ENCODE data around the gene STK25. TPM values are rescaled to one million over a fixed set of nuclear protein-coding genes. Genes with fewer than 3 reads are reported as not detected.

STK25 gene
- 196 and 218 TPM in 2 replicates for total RNA-seq

DNA sequence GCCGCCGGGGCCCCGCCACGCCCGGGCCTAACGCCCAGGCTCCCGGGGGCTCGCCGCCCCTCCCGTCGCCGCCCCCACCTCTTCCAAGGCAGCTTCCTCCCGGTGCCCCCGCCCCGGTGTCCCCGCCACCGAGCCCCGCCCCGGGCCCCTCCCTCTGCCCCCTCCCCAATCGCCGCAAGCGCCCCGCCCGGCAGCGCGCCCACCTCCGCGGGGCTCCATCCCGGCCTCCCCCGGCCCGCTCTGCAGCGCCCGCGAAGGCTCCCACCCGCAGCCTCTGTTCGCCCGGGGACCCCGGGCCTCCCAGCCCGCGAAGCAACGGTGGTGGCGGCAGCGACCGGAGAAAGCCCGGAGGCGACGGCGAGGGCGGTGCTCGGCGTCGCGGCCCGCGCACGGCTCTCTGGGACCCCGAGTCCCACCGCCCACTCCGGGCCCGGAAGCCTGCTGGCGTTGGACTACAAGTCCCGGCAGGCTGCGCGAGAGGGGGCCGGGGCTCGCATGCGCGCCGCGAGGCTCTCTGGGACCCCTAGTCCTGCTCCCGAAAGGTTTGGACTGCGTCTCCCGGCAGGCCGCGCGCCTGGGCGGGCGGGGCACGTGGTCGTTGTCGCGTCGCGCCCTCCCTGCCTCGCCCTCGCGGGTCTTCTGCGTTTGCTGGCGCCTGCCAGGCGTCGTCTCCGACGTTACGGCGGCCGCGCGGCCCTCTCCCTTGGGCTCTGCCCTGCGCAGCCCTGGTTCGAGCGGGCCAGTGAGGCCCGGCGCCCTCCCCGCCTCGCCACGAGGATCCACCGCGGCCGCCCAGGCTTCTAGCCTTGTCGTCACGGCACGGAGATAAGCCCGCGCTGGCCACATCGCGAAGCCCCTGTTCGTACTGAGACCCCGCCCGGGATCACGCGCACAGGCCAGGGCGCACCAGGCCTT is at the start of gene STK25:
Gene STK25, minus strand, starts transcription at position 345 of the 915 bp plus-strand sequence. CDS start 549 bp downstream, outside the sequence.
- DNase-seq (ENCODE audit: low read depth) (peak; percentile 90), FAIRE-seq (no peak)
- peaks cover 5% of the 10 kb centered on the region for H3K36me3 ChIP-seq (ENCODE audit: control insufficient read depth, insufficient read depth, low read length)
- TF ChIP-seq, protein P1, sequence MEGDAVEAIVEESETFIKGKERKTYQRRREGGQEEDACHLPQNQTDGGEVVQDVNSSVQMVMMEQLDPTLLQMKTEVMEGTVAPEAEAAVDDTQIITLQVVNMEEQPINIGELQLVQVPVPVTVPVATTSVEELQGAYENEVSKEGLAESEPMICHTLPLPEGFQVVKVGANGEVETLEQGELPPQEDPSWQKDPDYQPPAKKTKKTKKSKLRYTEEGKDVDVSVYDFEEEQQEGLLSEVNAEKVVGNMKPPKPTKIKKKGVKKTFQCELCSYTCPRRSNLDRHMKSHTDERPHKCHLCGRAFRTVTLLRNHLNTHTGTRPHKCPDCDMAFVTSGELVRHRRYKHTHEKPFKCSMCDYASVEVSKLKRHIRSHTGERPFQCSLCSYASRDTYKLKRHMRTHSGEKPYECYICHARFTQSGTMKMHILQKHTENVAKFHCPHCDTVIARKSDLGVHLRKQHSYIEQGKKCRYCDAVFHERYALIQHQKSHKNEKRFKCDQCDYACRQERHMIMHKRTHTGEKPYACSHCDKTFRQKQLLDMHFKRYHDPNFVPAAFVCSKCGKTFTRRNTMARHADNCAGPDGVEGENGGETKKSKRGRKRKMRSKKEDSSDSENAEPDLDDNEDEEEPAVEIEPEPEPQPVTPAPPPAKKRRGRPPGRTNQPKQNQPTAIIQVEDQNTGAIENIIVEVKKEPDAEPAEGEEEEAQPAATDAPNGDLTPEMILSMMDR (IDR thresholded peaks at IDR 0.05; ENCODE audit: insufficient read depth, low read length, severe bottlenecking), result no peak
- H3K4me3 ChIP-seq (ENCODE audit: low read depth, low read length), result peak within 1 kb of the TSS; percentile 78
- no peaks in the 10 kb centered on the region for H3K27me3 ChIP-seq (ENCODE audit: control insufficient read depth, insufficient read depth, low read length)

DNA sequence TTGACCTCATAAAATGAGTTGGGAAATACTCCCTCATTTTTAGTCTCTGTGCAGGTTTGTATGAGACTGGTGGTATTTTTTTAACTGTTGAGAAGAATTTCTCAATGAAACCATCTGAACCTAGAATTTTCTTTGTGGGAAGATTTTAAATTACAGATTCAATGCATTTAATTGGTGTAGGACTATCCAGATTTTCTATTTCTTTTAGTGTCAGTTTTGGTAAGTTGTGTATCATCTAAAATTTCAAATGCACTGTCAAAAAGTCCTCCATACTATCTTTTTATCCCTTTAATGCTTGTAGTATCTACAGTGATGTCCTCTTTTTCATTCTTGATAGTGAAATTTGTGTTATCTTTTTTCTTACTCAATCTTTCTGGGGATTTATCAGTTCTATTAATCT is 48.4 kb upstream of the STK25 start:
- TF ChIP-seq, protein P1 (IDR thresholded peaks at IDR 0.05; ENCODE audit: insufficient read depth, low read length, severe bottlenecking), result no peak
- Histone ChIP-seq H3K36me3 (ENCODE audit: control insufficient read depth, insufficient read depth, low read length) (no peaks in the 10 kb centered on the region), H3K27me3 (ENCODE audit: control insufficient read depth, insufficient read depth, low read length) (no peaks in the 10 kb centered on the region), H3K4me3 (ENCODE audit: low read depth, low read length) (no peak overlapping the region)
- no peak for DNase-seq (ENCODE audit: low read depth)
- no peak for FAIRE-seq

GRCh38 chr2:241555711-241556110 is 47.3 kb upstream of the STK25 start:
- FAIRE-seq, result no peak
- peak; percentile 88 for DNase-seq (ENCODE audit: low read depth)

DNA sequence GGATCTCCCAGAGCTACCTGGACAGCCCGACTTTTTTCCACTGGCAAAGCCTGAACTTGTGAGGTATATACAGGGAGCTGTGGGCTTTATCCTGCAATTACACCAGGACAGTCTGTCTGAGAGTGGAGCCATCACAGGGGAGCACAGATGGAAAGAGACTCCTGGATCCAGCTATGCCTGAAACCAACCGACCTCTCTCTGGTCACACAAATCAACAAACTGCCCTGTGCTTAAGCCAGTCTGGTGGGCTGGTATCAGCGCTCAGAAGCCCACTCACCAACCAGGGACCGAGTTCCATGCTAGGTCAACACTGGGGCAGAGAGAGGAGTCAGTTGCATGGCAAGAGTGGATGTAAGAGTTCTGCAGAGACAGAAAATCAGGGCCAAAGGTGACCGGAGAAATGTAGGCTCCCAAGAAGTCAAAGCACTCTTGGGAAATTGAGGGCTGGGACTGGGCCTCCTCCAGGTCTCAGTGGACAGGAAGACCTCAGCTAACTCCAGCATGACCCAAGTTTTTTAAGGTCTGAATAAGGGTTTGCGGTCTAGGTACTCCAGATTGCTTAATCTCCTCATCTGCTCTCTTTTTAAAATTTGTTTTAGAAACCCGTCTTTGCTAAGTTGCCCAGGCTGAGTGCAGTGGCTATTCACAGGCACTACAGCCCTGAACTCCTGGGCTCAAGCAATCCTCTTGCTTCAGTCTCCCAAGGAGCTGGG is 46.4 kb upstream of the STK25 start:
- no peak for DNase-seq (ENCODE audit: low read depth)
- H3K36me3 ChIP-seq (ENCODE audit: control insufficient read depth, insufficient read depth, low read length), result no peaks in the 10 kb centered on the region
- TF ChIP-seq, protein P1 (IDR thresholded peaks at IDR 0.05; ENCODE audit: insufficient read depth, low read length, severe bottlenecking), result no peak
- H3K27me3 ChIP-seq (ENCODE audit: control insufficient read depth, insufficient read depth, low read length), result no peaks in the 10 kb centered on the region
- FAIRE-seq, result no peak
- H3K4me3 ChIP-seq (ENCODE audit: low read depth, low read length), result no peak overlapping the region

More at GRCh38 chr2:241555711-241556110, 47.3 kb upstream of the STK25 start:
- H3K4me3 ChIP-seq (ENCODE audit: low read depth, low read length), result no peak overlapping the region
- TF ChIP-seq, protein P1 (IDR thresholded peaks at IDR 0.05; ENCODE audit: insufficient read depth, low read length, severe bottlenecking), result no peak
- H3K36me3 ChIP-seq (ENCODE audit: control insufficient read depth, insufficient read depth, low read length), result no peaks in the 10 kb centered on the region
- H3K27me3 ChIP-seq (ENCODE audit: control insufficient read depth, insufficient read depth, low read length), result no peaks in the 10 kb centered on the region

- Histone ChIP-seq H3K36me3 (ENCODE audit: control insufficient read depth, insufficient read depth, low read length) (no peaks in the 10 kb centered on the region), H3K4me3 (ENCODE audit: low read depth, low read length) (no peak overlapping the region), H3K27me3 (ENCODE audit: control insufficient read depth, insufficient read depth, low read length) (no peaks in the 10 kb centered on the region)
- FAIRE-seq (no peak), DNase-seq (ENCODE audit: low read depth) (no peak)
- TF ChIP-seq, protein P1 (IDR thresholded peaks at IDR 0.05; ENCODE audit: insufficient read depth, low read length, severe bottlenecking), result no peak
Measured at GRCh38 chr2:241553981-241554380, 45.6 kb upstream of the STK25 start.
